HCT116 (cell line): ENCODE results near the gene RDH8.

ENCODE experiments used
- CTCF ChIP-seq, 3 experiments: fragments of 200-600 bp in 1 of 3; sonication (generic) in 1 of 3; IDR thresholded peaks in 2 of 3; conservative IDR thresholded peaks in 1 of 3; 2 replicates each; pipeline ENCODE4 v1.5.1; 2012 to 2017; ENCODE audit warnings: low read depth in 2 of 3, low read length in 2 of 3, antibody characterized with exemption in 1 of 3, borderline replicate concordance in 1 of 3, control low read depth in 1 of 3, mild to moderate bottlenecking in 1 of 3, mixed read lengths in 1 of 3, mixed run types in 1 of 3, moderate library complexity in 1 of 3; ENCODE audit not compliant: insufficient read depth in 1 of 3
- EGR1 ChIP-seq: IDR thresholded peaks from 2 replicates; pipeline ENCODE4 v1.6.1; 2012; ENCODE audit warnings: low read depth
- ELF1 ChIP-seq: IDR thresholded peaks from 2 replicates; pipeline ENCODE4 v1.6.1; 2012; ENCODE audit warnings: low read depth, borderline replicate concordance
- EZH2 ChIP-seq: fragments of 200-600 bp; sonication (generic); IDR thresholded peaks from 2 replicates; pipeline ENCODE4 v1.6.1; 2017; ENCODE audit warnings: antibody characterized with exemption, mixed run types
- JUND ChIP-seq: IDR thresholded peaks from 2 replicates; pipeline ENCODE4 v1.6.1; 2012
- MAX ChIP-seq: IDR thresholded peaks from 2 replicates; pipeline ENCODE4 v1.6.1; 2012
- POLR2AphosphoS5 ChIP-seq: IDR thresholded peaks from 2 replicates; pipeline ENCODE4 v1.6.1; 2011; ENCODE audit warnings: mild to moderate bottlenecking, low read depth, low read length, moderate library complexity
- RAD21 ChIP-seq: IDR thresholded peaks from 2 replicates; pipeline ENCODE4 v1.6.1; 2012; ENCODE audit warnings: low read depth, mild to moderate bottlenecking
- REST ChIP-seq: IDR thresholded peaks from 2 replicates; pipeline ENCODE4 v1.6.1; 2012; ENCODE audit warnings: low read depth
- TCF7L2 ChIP-seq: IDR thresholded peaks from 2 replicates; pipeline ENCODE4 v1.7.0; 2011; ENCODE audit warnings: borderline replicate concordance, inconsistent platforms; ENCODE audit not compliant: insufficient read depth, insufficient read length; ENCODE audit errors: extremely low read depth
- ZBTB33 ChIP-seq: IDR thresholded peaks from 2 replicates; pipeline ENCODE4 v1.6.1; 2011; ENCODE audit warnings: mild to moderate bottlenecking, low read length, moderate library complexity; ENCODE audit not compliant: insufficient replicate concordance; ENCODE audit errors: extremely low read depth
- ZFX ChIP-seq: fragments of 450-650 bp; IDR thresholded peaks from 2 replicates; pipeline ENCODE4 v1.6.1; 2017

GRCh38 chr19:9969688-9969975 is 43.7 kb upstream of the RDH8 start:
- no peak for TF ChIP-seq MAX
- no peak for TF ChIP-seq JUND
- no peak for TF ChIP-seq ELF1
- TF ChIP-seq EGR1, result no peak
- TF ChIP-seq RAD21, result no peak
- TF ChIP-seq ZBTB33, result no peak
- TF ChIP-seq CTCF (IDR thresholded peaks at IDR 0.05 in 2 of 3, conservative IDR thresholded peaks at IDR 0.05 in 1 of 3; ENCODE audit: borderline replicate concordance in 1 of 3, insufficient read depth in 1 of 3, low read depth in 2 of 3, low read length in 2 of 3), result no peak
- TF ChIP-seq EZH2, result no peak
- TF ChIP-seq ZFX, result no peak
- TF ChIP-seq POLR2AphosphoS5, result no peak
- TF ChIP-seq TCF7L2, result no peak
- no peak for TF ChIP-seq REST
